Measurements from ENCODE around the gene OLFM1. TPM values are rescaled to one million over a fixed set of nuclear protein-coding genes. Genes with fewer than 3 reads are reported as not detected.

The OLFM1 gene
- total RNA-seq, 4 donors from 2014 or later: 3.4 to 8.5 (median 6.7) TPM

GRCh38 chr9:135053133-135053532 lies 34.3 kb upstream of the OLFM1 start:
- intact Hi-C loops (cut with DNase I; ENCODE audit: low total_unique reads) (no loop called here), in situ Hi-C loops (cut with MboI; ENCODE audit: low sequenced_read_pairs in 4 of 4) (no loop called here)
- ATAC-seq (no peak), DNase-seq (no peak)
- TF ChIP-seq POLR2A (IDR thresholded peaks at IDR 0.05) (no peak), CTCF (IDR thresholded peaks at IDR 0.05 in 4 of 5, conservative IDR thresholded peaks at IDR 0.05 in 1 of 5) (no peak)
- Histone ChIP-seq H3K36me3 (no peaks in the 10 kb centered on the region), H3K4me3 (no peak overlapping the region), H3K9me3 (no peaks in the 10 kb centered on the region), H3K27ac (no peak overlapping the region), H3K27me3 (peaks cover 0 to 25% (median 17%) of the 10 kb centered on the region in 3 donors), H3K4me1 (no peaks in the 10 kb centered on the region)

DNA sequence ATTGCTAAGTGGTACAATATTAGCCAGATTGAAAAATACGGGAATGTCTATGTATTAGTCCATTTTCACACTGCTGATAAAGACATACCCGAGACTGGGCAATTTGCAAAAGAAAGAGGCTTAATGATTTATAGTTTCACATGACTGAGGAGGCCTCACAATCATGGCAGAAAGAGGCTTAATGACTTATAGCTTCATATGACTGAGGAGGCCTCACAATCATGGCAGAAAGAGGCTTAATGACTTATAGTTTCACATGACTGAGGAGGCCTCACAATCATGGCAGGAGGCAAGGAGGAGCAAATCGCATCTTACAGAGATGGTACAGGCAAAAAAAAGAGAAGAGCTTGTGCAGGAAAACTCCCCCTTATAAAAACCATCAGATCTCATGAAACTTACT lies 32.3 kb upstream of the OLFM1 start:
- TF ChIP-seq POLR2A (IDR thresholded peaks at IDR 0.05) (no peak), CTCF (IDR thresholded peaks at IDR 0.05 in 4 of 5, conservative IDR thresholded peaks at IDR 0.05 in 1 of 5) (no peak)
- DNase-seq: no peak
- in situ Hi-C loops (cut with MboI; ENCODE audit: low sequenced_read_pairs in 4 of 4): no loop called here

GRCh38 chr9:135056541-135056940 lies 30.9 kb upstream of the OLFM1 start:
- intact Hi-C loops (cut with DNase I; ENCODE audit: low total_unique reads): no loop called here
- no peak for ATAC-seq
- in situ Hi-C loops (cut with MboI; ENCODE audit: low sequenced_read_pairs in 4 of 4): no loop called here

More for the DNA sequence above, 32.3 kb upstream of the OLFM1 start:
- Histone ChIP-seq H3K4me3 (no peak overlapping the region), H3K27ac (no peak overlapping the region), H3K4me1 (no peaks in the 10 kb centered on the region), H3K27me3 (peaks cover 0 to 23% (median 22%) of the 10 kb centered on the region in 3 donors), H3K36me3 (no peaks in the 10 kb centered on the region), H3K9me3 (no peaks in the 10 kb centered on the region)
- ATAC-seq: no peak
- intact Hi-C loops (cut with DNase I; ENCODE audit: low total_unique reads): no loop called here

DNA sequence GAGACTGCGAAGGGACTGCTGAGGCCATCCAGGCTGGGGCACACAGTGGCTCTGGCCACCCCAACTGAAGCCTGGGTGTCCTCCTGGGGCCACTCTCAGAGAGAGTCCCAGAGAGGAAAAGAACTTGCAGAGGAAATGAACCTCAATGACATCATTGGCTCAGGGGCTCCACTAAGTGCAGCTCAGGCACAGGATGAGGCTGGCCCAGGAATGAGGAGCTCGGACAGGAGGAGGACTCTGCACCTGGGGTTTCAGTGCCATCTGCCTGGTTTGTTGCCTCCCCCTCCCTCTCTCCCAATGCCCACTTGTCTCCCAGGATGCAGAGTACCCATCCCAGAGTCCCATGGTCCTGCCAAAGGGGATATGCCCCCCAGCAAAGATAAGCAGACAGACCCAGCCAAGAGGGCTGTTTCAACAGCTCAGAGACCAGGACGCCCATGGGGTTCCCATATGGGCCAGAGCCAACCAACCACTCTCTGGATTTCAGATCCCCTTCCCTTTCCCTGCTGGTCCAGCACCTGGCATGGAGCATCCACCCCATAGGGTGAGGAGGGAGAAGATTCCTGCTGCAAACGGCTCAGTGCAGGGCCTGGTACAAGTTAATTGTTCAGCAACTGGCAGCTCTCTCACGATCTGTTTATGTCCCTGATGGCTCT lies 26.9 kb upstream of the OLFM1 start:
- Histone ChIP-seq H3K27ac (no peak overlapping the region), H3K27me3 (peaks cover 0 to 28% (median 18%) of the 10 kb centered on the region in 3 donors), H3K4me3 (no peak overlapping the region), H3K4me1 (no peaks in the 10 kb centered on the region), H3K36me3 (no peaks in the 10 kb centered on the region), H3K9me3 (no peaks in the 10 kb centered on the region)
- no peak for DNase-seq
- in situ Hi-C loops (cut with MboI; ENCODE audit: low sequenced_read_pairs in 4 of 4): no loop called here
- no peak for TF ChIP-seq POLR2A (IDR thresholded peaks at IDR 0.05)
- no peak for TF ChIP-seq CTCF (IDR thresholded peaks at IDR 0.05 in 4 of 5, conservative IDR thresholded peaks at IDR 0.05 in 1 of 5)
- no peak for ATAC-seq
- intact Hi-C loops (cut with DNase I; ENCODE audit: low total_unique reads): no loop called here

More at GRCh38 chr9:135056541-135056940, 30.9 kb upstream of the OLFM1 start:
- H3K27ac ChIP-seq: no peak overlapping the region
- peaks cover 0 to 27% (median 23%) of the 10 kb centered on the region in 3 donors for H3K27me3 ChIP-seq
- no peaks in the 10 kb centered on the region for H3K4me1 ChIP-seq
- H3K9me3 ChIP-seq: no peaks in the 10 kb centered on the region
- no peaks in the 10 kb centered on the region for H3K36me3 ChIP-seq
- TF ChIP-seq CTCF (IDR thresholded peaks at IDR 0.05 in 4 of 5, conservative IDR thresholded peaks at IDR 0.05 in 1 of 5) (no peak), POLR2A (IDR thresholded peaks at IDR 0.05) (no peak)
- no peak overlapping the region for H3K4me3 ChIP-seq
- DNase-seq: no peak

GRCh38 chr9:135061441-135061840 lies 26.0 kb upstream of the OLFM1 start:
- TF ChIP-seq POLR2A (IDR thresholded peaks at IDR 0.05) (no peak), CTCF (IDR thresholded peaks at IDR 0.05 in 4 of 5, conservative IDR thresholded peaks at IDR 0.05 in 1 of 5) (no peak)
- intact Hi-C loops (cut with DNase I; ENCODE audit: low total_unique reads): no loop called here
- Histone ChIP-seq H3K27me3 (peaks cover 0 to 31% (median 15%) of the 10 kb centered on the region in 3 donors), H3K4me3 (no peak overlapping the region), H3K27ac (no peak overlapping the region), H3K4me1 (no peaks in the 10 kb centered on the region), H3K9me3 (no peaks in the 10 kb centered on the region), H3K36me3 (no peaks in the 10 kb centered on the region)
- no peak for ATAC-seq
- in situ Hi-C loops (cut with MboI; ENCODE audit: low sequenced_read_pairs in 4 of 4): no loop called here
- DNase-seq: no peak

All from gastrocnemius medialis (tissue), 4 donors.